Measurements from ENCODE around the gene ADAMTSL1. TPM values are rescaled to one million over a fixed set of nuclear protein-coding genes. Genes with fewer than 3 reads are reported as not detected.

The ADAMTSL1 gene
- total and polyA plus RNA-seq, 9 of the 15 experiments (the other 6 are each of a cell fraction or from before 2014, with no cell fraction given), result 0.01 TPM; not detected in 8

- Histone ChIP-seq H3K79me2 (ENCODE audit: control insufficient read depth, insufficient read depth, low read length) (no peaks in the 10 kb centered on the region), H3K4me1 (replicated peaks in 1 of 2; ENCODE audit: control insufficient read depth in 2 of 2, insufficient read depth in 2 of 2, low read length in 2 of 2) (no peaks in the 10 kb centered on the region), H3K27ac (ENCODE audit: extremely low read depth, low read depth, low read length) (no peak overlapping the region), H4K20me1 (replicated peaks; ENCODE audit: control insufficient read depth, insufficient read depth, low read length) (no peaks in the 10 kb centered on the region), H3K9ac (ENCODE audit: insufficient read depth in 1 of 2, low read depth in 2 of 2, low read length in 2 of 2) (no peak overlapping the region), H3K9me3 (replicated peaks; ENCODE audit: control insufficient read depth, insufficient read depth, low read depth, low read length) (no peaks in the 10 kb centered on the region), H3K4me2 (ENCODE audit: insufficient read depth, low read length) (no peak overlapping the region), H3K27me3 (ENCODE audit: control insufficient read depth in 2 of 2, insufficient read depth in 2 of 2, low read length in 2 of 2) (no peaks in the 10 kb centered on the region), H3K4me3 (no peak overlapping the region), H3K9me1 (ENCODE audit: control insufficient read depth, insufficient read depth, low read length) (no peaks in the 10 kb centered on the region), H3K36me3 (ENCODE audit: control insufficient read depth, insufficient read depth, low read length) (no peaks in the 10 kb centered on the region), H2AFZ (ENCODE audit: low read depth, low read length) (no peak overlapping the region)
- no peak for FAIRE-seq
- intact Hi-C loops (cut with micrococcal nuclease), result no loop called here
- CTCF ChIA-PET (ENCODE audit: low intra/inter-chr PET ratio), result no interaction called here
- in situ Hi-C loops (cut with MboI), result no loop called here
- WGBS (ENCODE audit: insufficient coverage, low coverage, missing lambda C conversion rate), result 0% methylated on average over 7 of the region's 7 CpGs
- no peak for DNase-seq (ENCODE audit: extremely low read depth in 1 of 4, low spot score in 3 of 4)
- no peak for ATAC-seq
- POLR2A ChIA-PET, result no interaction called here
- no TSS peak for BruUV-seq (replicated peaks)
- TF ChIP-seq ZNF134 (CRISPR knock-in tag; conservative IDR thresholded peaks at IDR 0.05), result no peak
- TF ChIP-seq NFXL1 (CRISPR knock-in tag; IDR thresholded peaks at IDR 0.05), result no peak
- no peak for TF ChIP-seq CHAMP1 (IDR thresholded peaks at IDR 0.05)
- no peak for TF ChIP-seq KAT2B (IDR thresholded peaks at IDR 0.05; ENCODE audit: low read depth, low read length)
- no peak for TF ChIP-seq ZNF407 (IDR thresholded peaks at IDR 0.05; ENCODE audit: low read depth)
- TF ChIP-seq RUNX1 (IDR thresholded peaks at IDR 0.05; ENCODE audit: low read depth), result no peak
Measured at GRCh38 chr9:18490641-18491370, 16.9 kb downstream of the ADAMTSL1 start.

Data from K562 (cell line).